Measurements from ENCODE around the gene C6orf15.

The C6orf15 gene

GRCh38 chr6:31081872-31082271 lies 30.5 kb downstream of the C6orf15 start:
- TF ChIP-seq EZH2phosphoT487 (IDR thresholded peaks at IDR 0.05; ENCODE audit: borderline replicate concordance) (no peak), CTCF (conservative IDR thresholded peaks at IDR 0.05; ENCODE audit: low read length) (no peak)
- Histone ChIP-seq H3K36me3 (ENCODE audit: insufficient read depth, low read length) (no peaks in the 10 kb centered on the region), H3K4me2 (ENCODE audit: low read depth, low read length, poor library complexity, severe bottlenecking) (no peak overlapping the region), H3K4me1 (ENCODE audit: insufficient read depth, low read length, poor library complexity, severe bottlenecking) (peaks cover 9% of the 10 kb centered on the region), H3K79me2 (ENCODE audit: insufficient read depth, low read length) (no peaks in the 10 kb centered on the region), H3K9ac (ENCODE audit: low read depth, low read length, poor library complexity, severe bottlenecking) (no peak overlapping the region), H2AFZ (ENCODE audit: low read length) (no peak overlapping the region), H3K9me3 (ENCODE audit: insufficient read depth, low read depth, low read length) (no peaks in the 10 kb centered on the region), H3K9me2 (replicated peaks; ENCODE audit: low read depth, low read length) (no peaks in the 10 kb centered on the region), H3F3A (ENCODE audit: low read depth) (no peaks in the 10 kb centered on the region), H4K20me1 (ENCODE audit: insufficient read depth, low read length, poor library complexity, severe bottlenecking) (no peaks in the 10 kb centered on the region), H3K4me3 (ENCODE audit: low read length, poor library complexity, severe bottlenecking) (no peak overlapping the region), H3K27me3 (ENCODE audit: insufficient read depth, low read length, poor library complexity, severe bottlenecking) (no peaks in the 10 kb centered on the region)

GRCh38 chr6:31079656-31080261 lies 32.6 kb downstream of the C6orf15 start:
- peak overlapping the region; percentile 66 for H3K4me2 ChIP-seq (ENCODE audit: low read depth, low read length, poor library complexity, severe bottlenecking)
- H3K9me2 ChIP-seq (replicated peaks; ENCODE audit: low read depth, low read length), result no peaks in the 10 kb centered on the region
- H3K4me3 ChIP-seq (ENCODE audit: low read length, poor library complexity, severe bottlenecking), result peak overlapping the region; percentile 62
- no peaks in the 10 kb centered on the region for H3K79me2 ChIP-seq (ENCODE audit: insufficient read depth, low read length)
- peak overlapping the region; percentile 95 for H2AFZ ChIP-seq (ENCODE audit: low read length)
- H3K4me1 ChIP-seq (ENCODE audit: insufficient read depth, low read length, poor library complexity, severe bottlenecking), result peaks cover 4% of the 10 kb centered on the region
- TF ChIP-seq EZH2phosphoT487 (IDR thresholded peaks at IDR 0.05; ENCODE audit: borderline replicate concordance), result no peak
- peak; percentile 89 for TF ChIP-seq CTCF (conservative IDR thresholded peaks at IDR 0.05; ENCODE audit: low read length)
- H3K36me3 ChIP-seq (ENCODE audit: insufficient read depth, low read length), result no peaks in the 10 kb centered on the region
- H3F3A ChIP-seq (ENCODE audit: low read depth), result no peaks in the 10 kb centered on the region
- no peaks in the 10 kb centered on the region for H3K27me3 ChIP-seq (ENCODE audit: insufficient read depth, low read length, poor library complexity, severe bottlenecking)
- H3K9ac ChIP-seq (ENCODE audit: low read depth, low read length, poor library complexity, severe bottlenecking), result peak overlapping the region; percentile 51
- no peaks in the 10 kb centered on the region for H3K9me3 ChIP-seq (ENCODE audit: insufficient read depth, low read depth, low read length)
- H4K20me1 ChIP-seq (ENCODE audit: insufficient read depth, low read length, poor library complexity, severe bottlenecking), result no peaks in the 10 kb centered on the region

GRCh38 chr6:31076611-31077010 lies 35.8 kb downstream of the C6orf15 start:
- Histone ChIP-seq H3F3A (ENCODE audit: low read depth) (no peaks in the 10 kb centered on the region), H4K20me1 (ENCODE audit: insufficient read depth, low read length, poor library complexity, severe bottlenecking) (no peaks in the 10 kb centered on the region), H3K9me2 (replicated peaks; ENCODE audit: low read depth, low read length) (no peaks in the 10 kb centered on the region), H3K36me3 (ENCODE audit: insufficient read depth, low read length) (no peaks in the 10 kb centered on the region), H3K4me1 (ENCODE audit: insufficient read depth, low read length, poor library complexity, severe bottlenecking) (peaks cover 4% of the 10 kb centered on the region), H3K4me2 (ENCODE audit: low read depth, low read length, poor library complexity, severe bottlenecking) (no peak overlapping the region), H3K9me3 (ENCODE audit: insufficient read depth, low read depth, low read length) (no peaks in the 10 kb centered on the region), H3K27me3 (ENCODE audit: insufficient read depth, low read length, poor library complexity, severe bottlenecking) (no peaks in the 10 kb centered on the region), H3K79me2 (ENCODE audit: insufficient read depth, low read length) (no peaks in the 10 kb centered on the region), H3K9ac (ENCODE audit: low read depth, low read length, poor library complexity, severe bottlenecking) (no peak overlapping the region), H2AFZ (ENCODE audit: low read length) (no peak overlapping the region), H3K4me3 (ENCODE audit: low read length, poor library complexity, severe bottlenecking) (no peak overlapping the region)
- no peak for TF ChIP-seq EZH2phosphoT487 (IDR thresholded peaks at IDR 0.05; ENCODE audit: borderline replicate concordance)
- TF ChIP-seq CTCF (conservative IDR thresholded peaks at IDR 0.05; ENCODE audit: low read length), result no peak
